GM23338 (cell line): ENCODE measurements around the gene OR4C45. TPM values are rescaled to one million over a fixed set of nuclear protein-coding genes. Genes with fewer than 3 reads are reported as not detected.

Experiments used
- ATAC-seq: fragments of 200-7000 bp; cut with Tn5 transposase; 3 replicates; pipeline ENCODE4 v1.9.1; 2020
- DNase-seq: peaks from one replicate; pipeline ENCODE4 v3.0.0-alpha.2; 2015; ENCODE audit warnings: low spot score
- H2AFZ ChIP-seq: fragments of 200-600 bp; sonication (generic); 2 replicates; pipeline ENCODE4 v1.8.0; 2016; ENCODE audit warnings: antibody characterized with exemption, mild to moderate bottlenecking, moderate library complexity
- H3F3A ChIP-seq: fragments of 200-600 bp; sonication (generic); replicated peaks from 2 replicates; pipeline ENCODE4 v1.8.0; 2017; ENCODE audit warnings: antibody characterized with exemption, mixed run types, low read depth
- H3K27ac ChIP-seq: fragments of 200-600 bp; sonication (generic); 2 replicates; pipeline ENCODE4 v1.6.1; 2016; ENCODE audit warnings: low read depth
- H3K27me3 ChIP-seq: fragments of 200-600 bp; sonication (generic); 2 replicates; pipeline ENCODE4 v1.8.0; 2016; ENCODE audit warnings: mild to moderate bottlenecking, mixed run types, moderate library complexity; ENCODE audit not compliant: insufficient read depth
- H3K36me3 ChIP-seq: fragments of 200-600 bp; sonication (generic); 2 replicates; pipeline ENCODE4 v1.8.0; 2016; ENCODE audit warnings: mild to moderate bottlenecking; ENCODE audit not compliant: insufficient read depth
- H3K4me1 ChIP-seq: fragments of 200-600 bp; sonication (generic); 2 replicates; pipeline ENCODE4 v1.8.0; 2016; ENCODE audit warnings: mild to moderate bottlenecking, moderate library complexity; ENCODE audit not compliant: insufficient read depth
- H3K4me2 ChIP-seq: fragments of 200-600 bp; sonication (generic); 2 replicates; pipeline ENCODE4 v1.7.1; 2017; ENCODE audit warnings: mixed run types
- H3K4me3 ChIP-seq: fragments of 200-600 bp; sonication (generic); 2 replicates; pipeline ENCODE4 v1.6.1; 2016; ENCODE audit warnings: mixed run types
- H3K79me2 ChIP-seq: fragments of 200-600 bp; sonication (generic); replicated peaks from 2 replicates; pipeline ENCODE4 v1.8.0; 2017; ENCODE audit warnings: mild to moderate bottlenecking; ENCODE audit not compliant: insufficient read depth
- H3K9me2 ChIP-seq: fragments of 200-600 bp; sonication (generic); 2 replicates; pipeline ENCODE4 v1.8.0; 2017; ENCODE audit not compliant: insufficient read depth
- H4K20me1 ChIP-seq: fragments of 200-600 bp; sonication (generic); replicated peaks from 2 replicates; pipeline ENCODE4 v1.8.0; 2017; ENCODE audit warnings: mild to moderate bottlenecking; ENCODE audit not compliant: insufficient read depth
- H3K27ac Mint-ChIP-seq: 2 replicates; pipeline ENCODE4 v1.8.0; 2020; ENCODE audit warnings: inconsistent platforms, mild to moderate bottlenecking, moderate library complexity, mixed read lengths
- H3K27me3 Mint-ChIP-seq: 3 replicates; pipeline ENCODE4 v1.8.0; 2022; ENCODE audit warnings: low read depth, mild to moderate bottlenecking, moderate library complexity, mixed read lengths, inconsistent platforms; ENCODE audit not compliant: insufficient read depth, poor library complexity
- H3K36me3 Mint-ChIP-seq: 3 replicates; pipeline ENCODE4 v1.8.0; 2021; ENCODE audit warnings: low read depth, mild to moderate bottlenecking, inconsistent platforms, moderate library complexity, mixed read lengths
- H3K4me1 Mint-ChIP-seq: 3 replicates; pipeline ENCODE4 v1.8.0; 2020; ENCODE audit warnings: mild to moderate bottlenecking, inconsistent platforms, mixed read lengths
- H3K4me3 Mint-ChIP-seq: 3 replicates; pipeline ENCODE4 v1.8.0; 2021; ENCODE audit warnings: moderate library complexity, mild to moderate bottlenecking, inconsistent platforms, mixed read lengths
- H3K9me3 Mint-ChIP-seq: 3 replicates; pipeline ENCODE4 v1.8.0; 2020; ENCODE audit warnings: moderate library complexity, mild to moderate bottlenecking, inconsistent platforms, mixed read lengths
- CTCF ChIP-seq, 2 experiments: fragments of 200-600 bp in 1 of 2; sonication (generic) in 1 of 2; conservative IDR thresholded peaks; 2 replicates each; pipeline versions ENCODE4 v1.5.1 to v1.6.1; 2016 to 2017; ENCODE audit warnings: antibody characterized with exemption in 2 of 2, low read depth in 2 of 2, mild to moderate bottlenecking in 2 of 2, moderate library complexity in 1 of 2
- ETS1 ChIP-seq: IDR thresholded peaks from 2 replicates; pipeline ENCODE4 v1.6.1; 2016; ENCODE audit warnings: antibody characterized with exemption
- EZH2 ChIP-seq: fragments of 200-600 bp; sonication (generic); IDR thresholded peaks from one replicate; pipeline ENCODE4 v1.8.0; 2017; ENCODE audit warnings: antibody characterized with exemption, mild to moderate bottlenecking, low read depth; ENCODE audit not compliant: unreplicated experiment
- EZH2phosphoT487 ChIP-seq: fragments of 200-600 bp; sonication (generic); IDR thresholded peaks from one replicate; pipeline ENCODE4 v1.8.1; 2018; ENCODE audit warnings: antibody characterized with exemption; ENCODE audit not compliant: unreplicated experiment
- NANOG ChIP-seq: IDR thresholded peaks from 2 replicates; pipeline ENCODE4 v1.6.1; 2016; ENCODE audit warnings: antibody characterized with exemption, borderline replicate concordance
- REST ChIP-seq: IDR thresholded peaks from one replicate; pipeline ENCODE4 v1.6.1; 2018; ENCODE audit warnings: antibody characterized with exemption; ENCODE audit not compliant: unreplicated experiment
- STAT1 ChIP-seq: IDR thresholded peaks from one replicate; pipeline ENCODE4 v1.6.1; 2016; ENCODE audit warnings: antibody characterized with exemption; ENCODE audit not compliant: unreplicated experiment
- ZNF331 ChIP-seq: fragments of 250-450 bp; sonication (Bioruptor Pico); IDR thresholded peaks from 2 replicates; pipeline ENCODE4 v1.5.0; 2020; ENCODE audit warnings: low read depth, mild to moderate bottlenecking, moderate library complexity
- ZNF462 ChIP-seq: fragments of 250-450 bp; sonication (Bioruptor Pico); IDR thresholded peaks from 2 replicates; pipeline ENCODE4 v1.5.0; 2020; ENCODE audit warnings: mild to moderate bottlenecking, moderate library complexity
- polyA plus RNA-seq: library from polyadenylated mRNA; unstranded; fragments of >200 nt; fragmentation: Nextera tagmentation; extraction: Ambion mirVana; gene quantifications from 2 replicates; pipeline ENCODE4 v1.2.1, GENCODE V29; 2016
- total RNA-seq: library from RNA; depleted of rRNA; stranded (reverse); fragments of >200 nt; shearing (Covaris generic); gene quantifications from 2 replicates; pipeline ENCODE4 v1.2.3, GENCODE V29; 2014

The OR4C45 gene
- total and polyA plus RNA-seq, 2 experiments from 2014 or later: not detected

- peaks cover 82% of the 10 kb centered on the region for H3K36me3 Mint-ChIP-seq
- Histone ChIP-seq H3K36me3 (no peaks in the 10 kb centered on the region), H4K20me1 (no peaks in the 10 kb centered on the region), H3K4me2 (no peak overlapping the region), H3K27me3 (no peaks in the 10 kb centered on the region), H2AFZ (no peak overlapping the region), H3K9me2 (no peaks in the 10 kb centered on the region), H3F3A (no peaks in the 10 kb centered on the region), H3K4me1 (no peaks in the 10 kb centered on the region), H3K4me3 (no peak overlapping the region), H3K79me2 (no peaks in the 10 kb centered on the region), H3K27ac (no peak overlapping the region)
- peaks cover 32% of the 10 kb centered on the region for H3K27me3 Mint-ChIP-seq
- H3K9me3 Mint-ChIP-seq: peaks cover 93% of the 10 kb centered on the region
- DNase-seq: no peak
- no peak overlapping the region for H3K27ac Mint-ChIP-seq
- H3K4me1 Mint-ChIP-seq: no peaks in the 10 kb centered on the region; the same call in 2 of the 3 replicates
- H3K4me3 Mint-ChIP-seq: no peak overlapping the region
- ATAC-seq: no peak
- TF ChIP-seq ZNF331 (CRISPR knock-in tag): no peak
- no peak for TF ChIP-seq ETS1
- no peak for TF ChIP-seq REST
- TF ChIP-seq EZH2: no peak
- no peak for TF ChIP-seq CTCF (conservative IDR thresholded peaks at IDR 0.05; ENCODE audit: low read depth in 2 of 2)
- no peak for TF ChIP-seq STAT1
- no peak for TF ChIP-seq NANOG
- no peak for TF ChIP-seq ZNF462
- no peak for TF ChIP-seq EZH2phosphoT487
Observed at GRCh38 chr11:50072226-50073112, 39.8 kb downstream of the OR4C45 start.
